A549 (cell line): ENCODE measurements around the gene FOS. TPM values are rescaled to one million over a fixed set of nuclear protein-coding genes. Genes with fewer than 3 reads are reported as not detected.
A peak's percentile ranks its signal among the peaks of the same experiment; 100 is the strongest.

ENCODE experiments used
- ATAC-seq, 2 experiments: fragments of 200-7000 bp in 1 of 2; fragments of >200 bp in 1 of 2; cut with Nextera tagmentation in 1 of 2; cut with Tn5 transposase in 1 of 2; 3 replicates each; pipeline versions ENCODE4 v1.8.0 to v1.9.1; 2018 to 2020; ENCODE audit warnings: mild to moderate bottlenecking in 1 of 2, moderate library complexity in 1 of 2
- CTCF ChIA-PET: fragments of 300-600 bp; sonication (Branson Sonifier 250); formaldehyde crosslinking; extraction: SDS; loops from one replicate; lab custom pipeline; 2021; ENCODE audit warnings: antibody characterized with exemption, inconsistent platforms; lab: Yijun Ruan, JAX
- POLR2A ChIA-PET: fragments of 350-600 bp; formaldehyde crosslinking; extraction: SDS; loops from one replicate; lab custom pipeline; 2021; ENCODE audit warnings: antibody characterized with exemption, inconsistent platforms; lab: Yijun Ruan, JAX
- DNase-seq, 2 experiments: peaks; one replicate each; pipeline versions ENCODE4 v3.0.0 to v3.0.0-alpha.2; 2011 to 2016; ENCODE audit warnings: low read depth in 1 of 2, low spot score in 1 of 2
- FAIRE-seq: peaks from 2 replicates; lab custom pipeline; 2011; peaks lifted over from hg19 to GRCh38; lab: Jason Lieb, UNC
- H3K27ac ChIP-seq, 2 experiments: fragments of >200 bp; sonication (Bioruptor Twin); formaldehyde crosslinking; 3 replicates each; pipeline ENCODE4 v1.5.1; 2016 to 2017
- H3K4me1 ChIP-seq: fragments of >200 bp; sonication (Bioruptor Twin); formaldehyde crosslinking; 3 replicates; pipeline ENCODE4 v1.6.1; 2016
- H3K4me2 ChIP-seq: fragments of >200 bp; sonication (Bioruptor Twin); formaldehyde crosslinking; 3 replicates; pipeline ENCODE4 v1.6.1; 2016
- H3K4me3 ChIP-seq: fragments of >200 bp; sonication (Bioruptor Twin); formaldehyde crosslinking; 3 replicates; pipeline ENCODE4 v1.5.1; 2016
- H3K9me3 ChIP-seq: fragments of >200 bp; sonication (Bioruptor Twin); formaldehyde crosslinking; 3 replicates; pipeline ENCODE4 v1.6.1; 2016
- BHLHE40 ChIP-seq: IDR thresholded peaks from 2 replicates; pipeline ENCODE4 v1.6.1; 2012; ENCODE audit warnings: low read depth, low read length, inconsistent platforms
- CBX2 ChIP-seq: fragments of 200-600 bp; sonication (generic); IDR thresholded peaks from 2 replicates; pipeline ENCODE4 v1.6.1; 2016; ENCODE audit warnings: low read depth, mild to moderate bottlenecking, borderline replicate concordance
- CBX8 ChIP-seq: fragments of 200-600 bp; sonication (generic); IDR thresholded peaks from 2 replicates; pipeline ENCODE4 v1.6.1; 2016
- EHF ChIP-seq: fragments of 250-450 bp; sonication (Bioruptor Pico); IDR thresholded peaks from 2 replicates; pipeline ENCODE4 v1.5.0; 2020; ENCODE audit warnings: mild to moderate bottlenecking
- EHMT2 ChIP-seq: fragments of 200-600 bp; sonication (generic); IDR thresholded peaks from 2 replicates; pipeline ENCODE4 v1.6.1; 2016; ENCODE audit warnings: antibody characterized with exemption, low read depth, mild to moderate bottlenecking, moderate library complexity
- ESRRA ChIP-seq: fragments of 150-350 bp; IDR thresholded peaks from 2 replicates; pipeline ENCODE4 v1.6.1; 2014; ENCODE audit warnings: mild to moderate bottlenecking, low read length, borderline replicate concordance
- FOSL2 ChIP-seq, 2 experiments: fragments of 450-650 bp in 1 of 2; fragments of >200 bp in 1 of 2; sonication (Bioruptor Twin) in 1 of 2; formaldehyde crosslinking; IDR thresholded peaks; 2 replicates each; pipeline versions ENCODE4 v1.5.0 to v1.6.1; 2016 to 2020; ENCODE audit warnings: mild to moderate bottlenecking in 1 of 2, moderate library complexity in 1 of 2
- GATA3 ChIP-seq: IDR thresholded peaks from 2 replicates; pipeline ENCODE4 v1.6.1; 2012; ENCODE audit warnings: borderline replicate concordance
- HDAC2 ChIP-seq: fragments of 200-600 bp; sonication (generic); IDR thresholded peaks from 2 replicates; pipeline ENCODE4 v1.6.1; 2016
- HEYL ChIP-seq: fragments of 250-450 bp; sonication (Bioruptor Pico); IDR thresholded peaks from 2 replicates; pipeline ENCODE4 v1.8.0; 2021; ENCODE audit warnings: mild to moderate bottlenecking, moderate library complexity
- HOXB5 ChIP-seq: fragments of 250-450 bp; sonication (Bioruptor Pico); IDR thresholded peaks from 2 replicates; pipeline ENCODE4 v1.5.0; 2020; ENCODE audit warnings: mild to moderate bottlenecking, moderate library complexity
- JUNB ChIP-seq: fragments of >200 bp; sonication (Bioruptor Twin); formaldehyde crosslinking; IDR thresholded peaks from 2 replicates; pipeline ENCODE4 v1.6.1; 2016
- MAFK ChIP-seq: fragments of 450-650 bp; IDR thresholded peaks from 2 replicates; pipeline ENCODE4 v1.6.1; 2014; ENCODE audit not compliant: partially characterized antibody
- MAZ ChIP-seq: fragments of 150-350 bp; IDR thresholded peaks from 2 replicates; pipeline ENCODE4 v1.6.1; 2014; ENCODE audit warnings: antibody characterized with exemption, low read depth, low read length, borderline replicate concordance
- NPAS2 ChIP-seq: fragments of 250-450 bp; sonication (Bioruptor Pico); IDR thresholded peaks from 2 replicates; pipeline ENCODE4 v1.8.0; 2022; ENCODE audit warnings: mild to moderate bottlenecking, moderate library complexity, borderline replicate concordance
- RAD21 ChIP-seq, 2 experiments: fragments of >200 bp in 1 of 2; sonication (Bioruptor Twin) in 1 of 2; formaldehyde crosslinking in 1 of 2; IDR thresholded peaks in 1 of 2; conservative IDR thresholded peaks in 1 of 2; 2 replicates in 1 of 2; 3 replicates in 1 of 2; pipeline ENCODE4 v1.6.1; 2012 to 2018; ENCODE audit warnings: inconsistent platforms in 1 of 2
- RARB ChIP-seq: fragments of 250-450 bp; sonication (Bioruptor Pico); IDR thresholded peaks from 2 replicates; pipeline ENCODE4 v1.8.0; 2021; ENCODE audit warnings: mild to moderate bottlenecking, moderate library complexity
- RCOR1 ChIP-seq: fragments of 150-350 bp; IDR thresholded peaks from 2 replicates; pipeline ENCODE4 v1.6.1; 2014; ENCODE audit warnings: antibody characterized with exemption, low read length, low read depth
- RFX5 ChIP-seq: fragments of 450-650 bp; IDR thresholded peaks from 2 replicates; pipeline ENCODE4 v1.7.1; 2014; ENCODE audit warnings: antibody characterized with exemption, mild to moderate bottlenecking, moderate library complexity
- RNF2 ChIP-seq: fragments of 200-600 bp; sonication (generic); IDR thresholded peaks from 2 replicates; pipeline ENCODE4 v1.6.1; 2016; ENCODE audit warnings: low read depth, mild to moderate bottlenecking, antibody characterized with exemption, moderate library complexity, borderline replicate concordance
- SMC3 ChIP-seq: fragments of >200 bp; sonication (Bioruptor Twin); formaldehyde crosslinking; IDR thresholded peaks from 3 replicates; pipeline ENCODE4 v1.6.1; 2018; ENCODE audit warnings: inconsistent platforms
- SREBF2 ChIP-seq: fragments of 450-650 bp; IDR thresholded peaks from 2 replicates; pipeline ENCODE4 v1.6.1; 2014; ENCODE audit warnings: mild to moderate bottlenecking, moderate library complexity
- TFCP2L1 ChIP-seq: fragments of 250-450 bp; sonication (Bioruptor Pico); IDR thresholded peaks from 2 replicates; pipeline ENCODE4 v1.5.0; 2021; ENCODE audit warnings: mild to moderate bottlenecking
- ZSCAN20 ChIP-seq: fragments of 250-450 bp; sonication (Bioruptor Pico); IDR thresholded peaks from 2 replicates; pipeline ENCODE4 v1.8.0; 2022; ENCODE audit warnings: mild to moderate bottlenecking, moderate library complexity
- WGBS: methylation state at CpG from one replicate; pipeline ENCODE4 v1.1.6; 2017; ENCODE audit errors: missing lambda C conversion rate; 5-methylcytosine and 5-hydroxymethylcytosine counted together
- polyA plus RNA-seq, 4 experiments: library from polyadenylated mRNA; depleted of rRNA in 3 of 4; stranded (reverse); fragments of >200 nt; fragmentation: RNase III in 1 of 4; extraction: RNeasy Plus Mini Kit Qiagen cat#74134 plus additional on column Dnase treatment in 1 of 4; gene quantifications; 2 replicates in 3 of 4; 3 replicates in 1 of 4; pipeline ENCODE4 v1.2.3, GENCODE V29; 2011 to 2017
- TF ChIP-seq, protein P1 (sequence below): fragments of >200 bp; sonication (Bioruptor Twin); formaldehyde crosslinking; IDR thresholded peaks from 3 replicates; pipeline ENCODE4 v1.5.1; 2016
- TF ChIP-seq, protein P2 (sequence below): fragments of 150-350 bp; IDR thresholded peaks from 2 replicates; pipeline ENCODE4 v1.6.1; 2014; ENCODE audit warnings: low read depth, mild to moderate bottlenecking, low read length
- TF ChIP-seq, protein P3 (sequence below): fragments of 450-650 bp; IDR thresholded peaks from 2 replicates; pipeline ENCODE4 v1.6.1; 2014; ENCODE audit warnings: antibody characterized with exemption
- TF ChIP-seq, protein P4 (sequence below): IDR thresholded peaks from 2 replicates; pipeline ENCODE4 v1.6.1; 2012
- TF ChIP-seq, protein P5 (sequence below): fragments of 250-450 bp; sonication (Bioruptor Pico); IDR thresholded peaks from 2 replicates; pipeline ENCODE4 v1.5.0; 2021; ENCODE audit warnings: mild to moderate bottlenecking, moderate library complexity, borderline replicate concordance
- TF ChIP-seq, protein P6 (sequence below): IDR thresholded peaks from 2 replicates; pipeline ENCODE4 v1.6.1; 2012; ENCODE audit warnings: low read depth, borderline replicate concordance

Gene FOS
- polyA plus RNA-seq, 2 of the 4 experiments (the other 2 are of a cell fraction), result 4.2 to 256 TPM

DNA sequence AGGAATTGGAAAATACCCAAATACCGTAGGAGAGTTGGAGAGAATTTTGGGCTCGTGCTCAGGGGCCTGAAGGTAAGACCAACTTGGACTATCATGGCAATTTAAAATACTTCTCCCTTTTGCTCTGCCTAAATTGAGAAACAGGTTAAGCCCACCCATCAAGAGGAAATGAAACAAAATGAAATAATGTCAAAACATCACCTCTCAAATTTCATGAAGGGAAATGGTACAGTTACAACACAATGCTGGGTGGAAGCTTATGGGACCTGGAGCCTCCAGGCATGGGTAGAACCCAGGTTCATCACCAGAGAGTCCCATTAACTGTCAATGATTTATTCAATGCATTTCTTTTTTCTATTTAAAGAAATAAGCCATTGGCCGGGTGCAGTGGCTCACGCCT, 33.7 kb downstream of the FOS start (continued):
- TF ChIP-seq, protein P1, sequence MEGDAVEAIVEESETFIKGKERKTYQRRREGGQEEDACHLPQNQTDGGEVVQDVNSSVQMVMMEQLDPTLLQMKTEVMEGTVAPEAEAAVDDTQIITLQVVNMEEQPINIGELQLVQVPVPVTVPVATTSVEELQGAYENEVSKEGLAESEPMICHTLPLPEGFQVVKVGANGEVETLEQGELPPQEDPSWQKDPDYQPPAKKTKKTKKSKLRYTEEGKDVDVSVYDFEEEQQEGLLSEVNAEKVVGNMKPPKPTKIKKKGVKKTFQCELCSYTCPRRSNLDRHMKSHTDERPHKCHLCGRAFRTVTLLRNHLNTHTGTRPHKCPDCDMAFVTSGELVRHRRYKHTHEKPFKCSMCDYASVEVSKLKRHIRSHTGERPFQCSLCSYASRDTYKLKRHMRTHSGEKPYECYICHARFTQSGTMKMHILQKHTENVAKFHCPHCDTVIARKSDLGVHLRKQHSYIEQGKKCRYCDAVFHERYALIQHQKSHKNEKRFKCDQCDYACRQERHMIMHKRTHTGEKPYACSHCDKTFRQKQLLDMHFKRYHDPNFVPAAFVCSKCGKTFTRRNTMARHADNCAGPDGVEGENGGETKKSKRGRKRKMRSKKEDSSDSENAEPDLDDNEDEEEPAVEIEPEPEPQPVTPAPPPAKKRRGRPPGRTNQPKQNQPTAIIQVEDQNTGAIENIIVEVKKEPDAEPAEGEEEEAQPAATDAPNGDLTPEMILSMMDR, result no peak
- no peak for TF ChIP-seq SMC3
- TF ChIP-seq EHF (CRISPR knock-in tag), result no peak

DNA sequence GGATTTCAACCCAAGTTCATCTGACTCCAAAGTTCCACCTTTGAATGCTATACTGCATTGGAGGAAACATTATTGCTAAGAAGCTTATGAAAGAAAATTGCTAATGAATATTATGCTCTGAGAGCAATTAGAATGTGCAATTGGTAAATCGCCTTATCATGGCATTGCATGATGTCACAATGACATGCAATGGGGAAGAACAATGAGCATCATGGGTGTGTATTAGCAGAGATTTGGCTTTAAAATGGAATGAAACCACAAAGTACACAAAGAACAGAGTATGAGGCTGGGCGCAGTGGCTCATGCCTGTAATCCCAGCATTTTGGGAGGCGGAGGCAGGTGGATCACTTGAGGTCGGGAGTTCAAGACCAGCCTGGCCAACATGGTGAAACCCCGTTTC, 34.7 kb downstream of the FOS start:
- ChIA-PET CTCF (interaction anchor here (1.2 to 16.8 kb wide), 6 partner anchors 9 to 340 kb away, joined by 3 to 216 read pairs (median 5); no protein-coding TSS in a partner anchor), POLR2A (no interaction called here)
- Histone ChIP-seq H3K9me3 (no peaks in the 10 kb centered on the region), H3K27ac (no peak overlapping the region), H3K4me1 (peaks cover 19% of the 10 kb centered on the region), H3K4me3 (no peak overlapping the region), H3K4me2 (no peak overlapping the region)
- DNase-seq (no peak), FAIRE-seq (no peak), ATAC-seq (no peak)
- 89% methylated on average over 5 of the region's 5 CpGs for WGBS
- TF ChIP-seq NPAS2 (CRISPR knock-in tag), result no peak
- no peak for TF ChIP-seq RAD21 (conservative IDR thresholded peaks at IDR 0.05 in 1 of 2, IDR thresholded peaks at IDR 0.05 in 1 of 2)
- no peak for TF ChIP-seq RFX5
- no peak for TF ChIP-seq FOSL2 (IDR thresholded peaks at IDR 0.05)
- TF ChIP-seq FOSL2 (CRISPR knock-in tag; IDR thresholded peaks at IDR 0.05), result no peak
- no peak for TF ChIP-seq HEYL (CRISPR knock-in tag)
- TF ChIP-seq CBX2, result no peak
- TF ChIP-seq, protein P2, sequence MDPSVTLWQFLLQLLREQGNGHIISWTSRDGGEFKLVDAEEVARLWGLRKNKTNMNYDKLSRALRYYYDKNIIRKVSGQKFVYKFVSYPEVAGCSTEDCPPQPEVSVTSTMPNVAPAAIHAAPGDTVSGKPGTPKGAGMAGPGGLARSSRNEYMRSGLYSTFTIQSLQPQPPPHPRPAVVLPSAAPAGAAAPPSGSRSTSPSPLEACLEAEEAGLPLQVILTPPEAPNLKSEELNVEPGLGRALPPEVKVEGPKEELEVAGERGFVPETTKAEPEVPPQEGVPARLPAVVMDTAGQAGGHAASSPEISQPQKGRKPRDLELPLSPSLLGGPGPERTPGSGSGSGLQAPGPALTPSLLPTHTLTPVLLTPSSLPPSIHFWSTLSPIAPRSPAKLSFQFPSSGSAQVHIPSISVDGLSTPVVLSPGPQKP, result no peak
- TF ChIP-seq RARB (CRISPR knock-in tag), result no peak
- no peak for TF ChIP-seq BHLHE40
- TF ChIP-seq HOXB5 (CRISPR knock-in tag), result no peak
- TF ChIP-seq RNF2, result no peak
- TF ChIP-seq MAFK, result no peak
- TF ChIP-seq ESRRA, result no peak
- TF ChIP-seq GATA3, result no peak
- no peak for TF ChIP-seq CBX8
- no peak for TF ChIP-seq MAZ

DNA sequence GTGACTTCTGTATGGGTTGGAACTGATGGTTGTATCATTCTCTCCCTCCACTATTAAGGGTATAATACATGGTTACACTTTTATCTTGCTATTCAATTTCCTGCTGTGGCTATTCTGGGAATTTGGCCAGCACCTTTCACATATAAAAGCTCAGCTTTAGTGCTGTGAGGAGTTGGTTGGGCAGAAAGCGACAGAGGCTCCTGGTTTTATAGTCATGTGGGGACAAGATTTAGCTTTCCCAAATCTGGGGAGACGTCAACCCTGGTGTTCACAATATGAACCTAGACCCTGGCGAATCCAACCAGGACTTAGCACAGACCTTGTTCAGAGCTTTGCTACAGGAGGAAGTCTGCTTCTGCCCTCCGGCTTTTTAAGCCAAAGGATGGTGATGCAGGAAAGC, 36.5 kb downstream of the FOS start:
- peaks cover 15% of the 10 kb centered on the region for H3K4me1 ChIP-seq
- no peak overlapping the region for H3K4me2 ChIP-seq
- FAIRE-seq, result no peak
- DNase-seq, result no peak
- 77% methylated on average over 4 of the region's 4 CpGs for WGBS
- ChIA-PET CTCF (interaction anchor here (0.7 to 16.8 kb wide), 5 partner anchors 10 to 262 kb away, joined by 3 to 216 read pairs (median 9); partner anchors contain the start of gene FLVCR2), POLR2A (no interaction called here)
- H3K4me3 ChIP-seq, result no peak overlapping the region
- H3K27ac ChIP-seq, result peak overlapping the region in 1 of 2 experiments; percentile 38; a peak in 1 of 6 replicates
- H3K9me3 ChIP-seq, result no peaks in the 10 kb centered on the region
- no peak for ATAC-seq
- TF ChIP-seq ESRRA (no peak), JUNB (no peak), HEYL (CRISPR knock-in tag) (no peak), FOSL2 (IDR thresholded peaks at IDR 0.05) (no peak), FOSL2 (CRISPR knock-in tag; IDR thresholded peaks at IDR 0.05) (no peak), TFCP2L1 (CRISPR knock-in tag) (no peak), ZSCAN20 (CRISPR knock-in tag) (no peak), RCOR1 (no peak), HDAC2 (no peak), RFX5 (no peak), EHMT2 (no peak), SREBF2 (no peak)
- TF ChIP-seq, protein P3, sequence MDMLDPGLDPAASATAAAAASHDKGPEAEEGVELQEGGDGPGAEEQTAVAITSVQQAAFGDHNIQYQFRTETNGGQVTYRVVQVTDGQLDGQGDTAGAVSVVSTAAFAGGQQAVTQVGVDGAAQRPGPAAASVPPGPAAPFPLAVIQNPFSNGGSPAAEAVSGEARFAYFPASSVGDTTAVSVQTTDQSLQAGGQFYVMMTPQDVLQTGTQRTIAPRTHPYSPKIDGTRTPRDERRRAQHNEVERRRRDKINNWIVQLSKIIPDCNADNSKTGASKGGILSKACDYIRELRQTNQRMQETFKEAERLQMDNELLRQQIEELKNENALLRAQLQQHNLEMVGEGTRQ, result no peak
- TF ChIP-seq, protein P4, sequence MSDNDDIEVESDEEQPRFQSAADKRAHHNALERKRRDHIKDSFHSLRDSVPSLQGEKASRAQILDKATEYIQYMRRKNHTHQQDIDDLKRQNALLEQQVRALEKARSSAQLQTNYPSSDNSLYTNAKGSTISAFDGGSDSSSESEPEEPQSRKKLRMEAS, result no peak
- TF ChIP-seq, protein P5, sequence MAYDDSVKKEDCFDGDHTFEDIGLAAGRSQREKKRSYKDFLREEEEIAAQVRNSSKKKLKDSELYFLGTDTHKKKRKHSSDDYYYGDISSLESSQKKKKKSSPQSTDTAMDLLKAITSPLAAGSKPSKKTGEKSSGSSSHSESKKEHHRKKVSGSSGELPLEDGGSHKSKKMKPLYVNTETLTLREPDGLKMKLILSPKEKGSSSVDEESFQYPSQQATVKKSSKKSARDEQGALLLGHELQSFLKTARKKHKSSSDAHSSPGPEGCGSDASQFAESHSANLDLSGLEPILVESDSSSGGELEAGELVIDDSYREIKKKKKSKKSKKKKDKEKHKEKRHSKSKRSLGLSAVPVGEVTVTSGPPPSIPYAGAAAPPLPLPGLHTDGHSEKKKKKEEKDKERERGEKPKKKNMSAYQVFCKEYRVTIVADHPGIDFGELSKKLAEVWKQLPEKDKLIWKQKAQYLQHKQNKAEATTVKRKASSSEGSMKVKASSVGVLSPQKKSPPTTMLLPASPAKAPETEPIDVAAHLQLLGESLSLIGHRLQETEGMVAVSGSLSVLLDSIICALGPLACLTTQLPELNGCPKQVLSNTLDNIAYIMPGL (CRISPR knock-in tag), result no peak
- TF ChIP-seq, protein P6, sequence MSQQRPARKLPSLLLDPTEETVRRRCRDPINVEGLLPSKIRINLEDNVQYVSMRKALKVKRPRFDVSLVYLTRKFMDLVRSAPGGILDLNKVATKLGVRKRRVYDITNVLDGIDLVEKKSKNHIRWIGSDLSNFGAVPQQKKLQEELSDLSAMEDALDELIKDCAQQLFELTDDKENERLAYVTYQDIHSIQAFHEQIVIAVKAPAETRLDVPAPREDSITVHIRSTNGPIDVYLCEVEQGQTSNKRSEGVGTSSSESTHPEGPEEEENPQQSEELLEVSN, result no peak
